NCI-H2081 treated with DMSO at 0.1 percent for 48 hours (cell line): ENCODE measurements around the gene CD46.
"Not testable (repeated sequence)": the region's sequence is repeated elsewhere in the genome, so short reads cannot be mapped to it uniquely, and the experiment has no call there.

Experiments
- DNase-seq: peaks from one replicate; lab custom pipeline; 2025; lab: John Stamatoyannopoulos, UW

CD46 gene

DNA sequence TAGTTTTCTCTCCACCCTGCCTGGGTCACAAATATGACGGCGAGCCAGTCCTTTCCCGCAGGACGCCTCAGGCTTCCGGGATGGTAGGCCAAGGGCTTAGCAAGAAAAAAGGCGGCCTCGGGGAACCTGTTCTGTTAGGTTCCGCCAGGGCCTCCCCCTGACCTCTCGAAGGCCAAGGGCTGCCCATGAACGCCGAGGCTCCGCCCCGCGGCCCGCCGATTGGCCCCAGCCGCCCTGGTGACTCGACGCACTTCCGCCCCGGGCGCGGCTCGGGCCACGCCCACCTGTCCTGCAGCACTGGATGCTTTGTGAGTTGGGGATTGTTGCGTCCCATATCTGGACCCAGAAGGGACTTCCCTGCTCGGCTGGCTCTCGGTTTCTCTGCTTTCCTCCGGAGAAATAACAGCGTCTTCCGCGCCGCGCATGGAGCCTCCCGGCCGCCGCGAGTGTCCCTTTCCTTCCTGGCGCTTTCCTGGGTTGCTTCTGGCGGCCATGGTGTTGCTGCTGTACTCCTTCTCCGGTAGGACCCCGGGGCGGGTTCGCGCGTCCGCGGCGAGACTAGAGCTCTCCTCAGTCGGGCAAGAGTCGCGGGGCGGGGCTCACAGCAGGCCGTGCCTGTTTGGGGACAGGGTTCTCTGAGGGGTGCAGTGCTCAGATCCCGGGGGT is at the start of gene CD46:
CD46 (plus strand) TSS at position 265 of the 666 bp plus-strand sequence; CDS start at position 424, 159 bp downstream.
- peak; percentile 87 for DNase-seq

- DNase-seq = no peak
These were observed 49.5 kb upstream of the CD46 start for GRCh38 chr1:207702317-207702716.

- no peak for DNase-seq
These were observed 48.1 kb upstream of the CD46 start for GRCh38 chr1:207703712-207704111.

- DNase-seq = not testable (repeated sequence)
These were observed 43.9 kb upstream of the CD46 start for GRCh38 chr1:207708004-207708403.

DNA sequence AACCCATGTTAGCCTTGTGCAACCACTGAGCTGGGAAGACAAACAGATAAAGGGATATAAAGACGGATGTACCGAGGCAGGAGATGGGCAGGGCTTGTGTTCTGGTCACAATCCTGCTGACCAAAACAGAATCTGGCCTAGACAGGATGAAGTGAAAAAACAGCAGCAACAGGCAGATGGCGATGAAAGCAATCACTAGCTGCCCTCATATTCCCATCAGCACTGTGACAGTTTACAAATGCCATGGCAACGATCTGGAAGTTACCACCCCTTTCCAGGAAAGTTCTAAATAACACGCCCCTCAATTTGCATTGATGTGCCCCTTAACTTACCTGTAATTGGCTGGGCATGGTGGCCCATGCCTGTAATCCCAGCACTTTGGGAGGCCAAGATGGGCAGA is 40.6 kb upstream of the CD46 start:
- no peak for DNase-seq

DNA sequence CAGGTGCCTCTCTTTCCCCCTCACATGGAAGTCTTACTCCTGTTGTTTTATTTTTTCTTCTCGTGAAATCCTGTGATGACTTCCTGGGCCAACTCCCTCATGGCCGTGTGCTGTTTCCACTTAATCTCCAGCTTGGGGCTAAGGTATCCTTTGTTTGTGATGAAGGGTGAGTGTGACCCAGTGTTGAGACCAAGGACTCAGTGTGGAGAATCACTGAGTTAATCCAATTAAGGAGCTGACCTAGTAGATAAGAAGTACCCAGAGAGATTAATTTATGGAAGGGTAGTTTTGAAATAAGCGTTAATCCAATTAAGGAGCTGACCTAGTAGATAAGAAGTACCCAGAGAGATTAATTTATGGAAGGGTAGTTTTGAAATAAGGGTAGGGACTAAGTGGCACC is 39.2 kb upstream of the CD46 start:
- not testable (repeated sequence) for DNase-seq

- no peak for DNase-seq
These were observed 38.3 kb upstream of the CD46 start for GRCh38 chr1:207713529-207713928.

- DNase-seq = no peak
These were observed 32.6 kb upstream of the CD46 start for GRCh38 chr1:207719234-207719633.

GRCh38 chr1:207728200-207728858 is 23.5 kb upstream of the CD46 start:
- not testable (repeated sequence) for DNase-seq

DNA sequence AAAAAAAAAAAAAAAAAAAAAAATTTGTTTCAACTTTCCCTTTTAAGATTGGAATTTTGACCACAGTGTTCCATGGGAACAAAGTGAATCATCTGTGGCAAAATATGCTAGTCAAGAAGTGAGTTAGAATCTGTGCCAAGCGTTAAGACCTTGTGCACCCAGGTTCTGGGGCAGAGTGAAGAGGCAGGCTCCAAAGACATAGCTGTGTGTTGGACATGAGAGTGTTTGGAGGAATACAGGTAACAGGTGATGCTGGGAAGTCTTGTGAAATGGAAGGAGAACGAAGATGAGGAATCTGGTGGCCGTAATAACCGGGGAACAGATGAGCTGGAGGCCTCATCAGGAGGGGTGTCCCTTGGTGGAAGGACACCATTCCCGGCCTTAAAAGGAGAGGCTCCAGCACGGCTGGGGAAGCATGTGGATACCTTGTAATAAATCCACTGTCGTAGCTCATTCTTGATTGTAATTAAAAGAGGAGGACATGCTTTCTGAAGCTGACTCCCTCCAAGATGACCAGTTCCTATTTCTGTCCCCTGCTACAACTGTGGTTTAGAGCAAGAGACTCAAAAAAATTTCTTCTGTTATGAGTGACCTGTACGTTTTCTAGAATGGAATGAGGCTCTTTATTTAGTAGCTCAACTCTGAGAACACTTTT is 14.2 kb upstream of the CD46 start:
- not testable (repeated sequence) for DNase-seq

DNA sequence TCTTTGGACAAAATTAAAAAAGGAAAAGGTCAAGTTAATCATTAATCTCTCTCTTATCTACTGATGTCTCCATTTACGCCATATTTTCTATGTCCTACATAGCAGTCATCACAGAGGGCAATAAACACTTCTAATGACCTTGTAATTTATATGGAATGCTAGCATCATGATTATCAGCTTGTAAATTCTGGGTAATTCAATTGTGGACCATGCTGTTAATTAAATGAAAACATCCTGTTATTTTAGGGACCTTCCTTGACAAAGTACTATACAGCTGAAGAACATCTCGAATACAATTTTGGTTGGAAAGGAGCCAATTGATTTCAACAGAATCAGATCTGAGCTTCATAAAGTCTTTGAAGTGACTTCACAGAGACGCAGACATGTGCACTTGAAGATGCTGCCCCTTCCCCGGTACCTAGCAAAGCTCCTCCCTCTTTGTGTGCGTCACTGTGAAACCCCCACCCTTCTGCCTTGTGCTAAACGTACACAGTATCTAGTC is 13.6 kb upstream of the CD46 start:
- not testable (repeated sequence) for DNase-seq

- no peak for DNase-seq
These were observed 11.6 kb upstream of the CD46 start for GRCh38 chr1:207740207-207740606.

- no peak for DNase-seq
These were observed 8.9 kb upstream of the CD46 start for GRCh38 chr1:207742850-207743555.

DNA sequence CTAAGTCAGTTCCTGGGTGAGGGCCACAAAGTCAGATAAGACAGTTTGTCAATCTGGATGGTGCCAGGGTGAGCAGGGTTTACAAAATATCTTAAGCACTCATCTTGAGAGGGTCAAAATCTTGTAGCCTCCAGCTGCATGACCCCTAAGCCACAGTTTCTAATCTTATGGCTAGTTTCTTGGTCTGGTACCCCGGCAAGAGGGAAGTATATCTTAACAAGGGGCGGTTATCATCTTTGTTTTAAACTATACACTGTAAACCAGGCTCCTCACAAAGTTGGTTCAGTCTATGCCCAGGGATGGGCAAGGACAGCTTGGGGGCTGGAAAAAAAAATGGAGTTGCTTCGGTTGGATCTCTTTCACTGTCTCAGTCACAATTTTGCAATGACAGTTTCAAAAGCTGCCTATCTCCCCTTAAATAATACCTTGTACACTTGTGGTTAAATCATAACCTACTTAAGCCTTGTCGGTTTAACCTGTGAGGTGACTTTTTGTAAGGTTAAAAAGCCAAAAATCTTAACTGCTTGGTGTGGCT is 7.8 kb upstream of the CD46 start:
- DNase-seq = no peak

- no peak for DNase-seq
These were observed 6.6 kb upstream of the CD46 start for GRCh38 chr1:207745285-207745684.

GRCh38 chr1:207745839-207746767 is 5.8 kb upstream of the CD46 start:
- no peak for DNase-seq

- no peak for DNase-seq
These were observed 4.0 kb upstream of the CD46 start for GRCh38 chr1:207747627-207748492.

DNA sequence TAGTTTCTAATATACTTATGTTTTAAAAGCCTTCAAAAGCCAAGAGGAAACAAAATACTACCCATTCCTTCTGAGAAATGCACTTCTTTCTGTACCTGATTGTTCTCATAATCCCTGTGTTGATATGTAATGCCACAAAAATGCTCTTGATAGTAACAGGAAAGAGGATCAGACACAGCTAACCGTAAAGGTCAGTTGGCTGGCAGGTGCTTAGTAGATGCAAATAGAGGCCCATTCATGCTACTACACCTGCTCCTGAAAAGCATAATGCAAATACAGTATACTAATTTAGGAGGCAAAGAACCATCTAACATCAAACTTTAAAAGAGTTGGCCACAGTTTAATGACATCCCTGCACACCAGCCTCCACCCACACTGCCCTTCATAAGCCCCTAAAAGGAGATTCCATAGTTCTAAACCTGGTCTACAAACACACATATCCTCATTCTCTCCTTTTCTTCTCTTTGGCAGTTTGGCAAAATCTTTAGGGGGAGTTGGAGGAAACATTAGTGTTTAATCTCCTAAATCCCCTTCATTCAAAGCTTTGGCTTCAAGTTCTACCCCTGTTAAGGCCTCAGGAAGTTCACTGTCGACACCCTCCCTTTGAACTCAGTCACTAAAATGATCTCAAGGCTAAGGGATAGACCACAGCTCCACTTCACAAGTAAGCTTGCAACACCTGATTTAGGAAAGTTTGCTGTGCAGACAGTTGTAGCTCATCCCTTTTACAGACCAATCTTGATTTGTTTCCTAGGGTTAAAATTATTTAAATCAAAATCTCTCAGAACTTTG is 2.9 kb upstream of the CD46 start:
- DNase-seq = peak; percentile 9

DNA sequence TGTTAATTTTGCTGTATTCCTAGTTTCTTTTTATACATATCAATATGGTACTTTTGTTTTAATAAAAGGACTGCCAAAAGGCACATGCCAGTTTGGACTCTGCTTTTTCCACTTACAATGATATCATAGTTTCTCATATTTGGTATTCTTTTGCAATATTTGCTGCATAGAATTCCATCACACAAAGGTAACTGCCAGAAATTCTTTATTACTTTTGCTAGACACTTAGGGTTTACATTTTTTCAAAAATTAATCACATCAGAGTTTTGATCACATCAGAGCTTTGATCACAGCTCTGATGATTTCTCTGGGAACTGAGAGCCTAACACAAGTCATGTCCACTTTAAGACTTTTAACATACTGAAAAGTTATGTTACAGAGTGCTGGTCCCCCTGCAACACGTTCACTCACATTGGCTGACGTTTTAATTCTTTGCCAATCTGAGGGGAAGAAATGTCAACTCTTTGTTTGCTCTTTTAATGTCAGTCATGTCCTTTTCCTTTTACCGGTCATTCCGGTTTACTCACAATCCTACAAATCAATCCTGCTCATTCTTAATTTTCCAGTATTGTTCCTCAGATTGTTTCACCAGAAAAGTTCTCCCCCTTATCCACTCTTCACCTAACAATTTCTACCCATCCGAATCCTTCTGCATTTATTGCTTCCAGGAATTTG is 1.1 kb upstream of the CD46 start:
- no peak for DNase-seq
